Inflammatory macrophage treated with lipopolysaccharide for 1 hour (primary cell): ENCODE measurements around the gene BNIP2.

ENCODE experiments used
- DNase-seq, 2 donors: peaks; one replicate each; pipeline ENCODE4 v3.0.0-alpha.2; 2020 to 2022

The BNIP2 gene

GRCh38 chr15:59618406-59618805, 70.7 kb downstream of the BNIP2 start:
- peak; percentile 55 to 59 for DNase-seq

DNA sequence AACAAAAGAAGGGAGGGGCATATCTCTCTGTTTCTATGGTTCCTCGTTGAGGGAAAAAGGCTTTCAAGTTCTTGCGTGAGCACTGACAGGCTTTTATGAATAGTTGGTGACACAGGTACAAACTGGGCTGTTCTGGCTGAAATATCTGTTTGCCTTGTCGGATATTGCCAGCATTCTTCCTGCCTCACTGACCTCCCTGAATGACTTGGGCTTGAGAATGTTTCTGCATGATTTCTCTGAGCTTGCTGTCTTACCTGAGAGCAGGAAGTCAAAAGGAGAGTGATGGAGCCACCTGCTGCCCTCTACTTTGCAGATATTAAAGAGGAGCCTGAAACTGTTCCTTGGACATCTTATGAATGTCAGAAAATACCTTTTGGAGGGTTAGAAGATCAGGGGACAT, 72.7 kb downstream of the BNIP2 start:
- no peak for DNase-seq

DNA sequence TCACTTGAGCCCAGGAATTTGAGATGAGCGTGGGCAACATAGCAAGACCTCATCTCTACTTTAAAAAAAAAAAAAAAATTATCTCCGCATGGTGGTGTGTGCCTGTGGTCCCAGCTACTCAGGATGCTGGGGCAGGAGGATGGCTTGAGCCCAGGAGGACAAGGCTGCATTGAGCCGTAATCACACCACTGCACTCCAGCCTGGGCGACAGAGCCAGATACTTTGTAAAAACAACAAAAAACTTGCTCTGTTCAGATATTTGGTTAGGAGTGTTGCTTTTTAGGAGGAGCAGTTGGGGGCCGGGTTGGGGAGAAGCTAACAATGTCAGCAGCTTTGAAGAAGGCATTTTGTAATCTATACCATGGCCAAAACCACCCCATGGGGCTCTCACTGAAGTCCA, 73.5 kb downstream of the BNIP2 start:
- DNase-seq, result no peak

DNA sequence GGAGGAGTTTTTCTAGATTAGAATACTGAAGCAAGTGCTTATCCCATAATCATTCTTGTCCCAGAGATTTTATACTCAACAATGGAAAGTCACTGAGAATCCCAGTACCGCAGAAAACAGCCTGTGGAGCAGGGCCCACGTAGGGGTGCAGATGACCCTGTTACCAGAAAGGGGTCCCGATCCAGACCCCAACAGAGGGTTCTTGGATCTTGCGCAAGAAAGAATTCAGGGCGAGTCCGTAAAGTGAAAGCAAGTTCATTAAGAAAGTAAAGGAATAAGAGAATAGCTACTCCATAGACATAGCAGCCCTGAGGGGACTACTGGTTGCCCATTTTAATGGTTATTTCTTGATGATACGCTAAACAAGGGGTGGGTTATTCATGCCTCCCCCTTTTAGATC, 75.0 kb downstream of the BNIP2 start:
- DNase-seq, result no peak

DNA sequence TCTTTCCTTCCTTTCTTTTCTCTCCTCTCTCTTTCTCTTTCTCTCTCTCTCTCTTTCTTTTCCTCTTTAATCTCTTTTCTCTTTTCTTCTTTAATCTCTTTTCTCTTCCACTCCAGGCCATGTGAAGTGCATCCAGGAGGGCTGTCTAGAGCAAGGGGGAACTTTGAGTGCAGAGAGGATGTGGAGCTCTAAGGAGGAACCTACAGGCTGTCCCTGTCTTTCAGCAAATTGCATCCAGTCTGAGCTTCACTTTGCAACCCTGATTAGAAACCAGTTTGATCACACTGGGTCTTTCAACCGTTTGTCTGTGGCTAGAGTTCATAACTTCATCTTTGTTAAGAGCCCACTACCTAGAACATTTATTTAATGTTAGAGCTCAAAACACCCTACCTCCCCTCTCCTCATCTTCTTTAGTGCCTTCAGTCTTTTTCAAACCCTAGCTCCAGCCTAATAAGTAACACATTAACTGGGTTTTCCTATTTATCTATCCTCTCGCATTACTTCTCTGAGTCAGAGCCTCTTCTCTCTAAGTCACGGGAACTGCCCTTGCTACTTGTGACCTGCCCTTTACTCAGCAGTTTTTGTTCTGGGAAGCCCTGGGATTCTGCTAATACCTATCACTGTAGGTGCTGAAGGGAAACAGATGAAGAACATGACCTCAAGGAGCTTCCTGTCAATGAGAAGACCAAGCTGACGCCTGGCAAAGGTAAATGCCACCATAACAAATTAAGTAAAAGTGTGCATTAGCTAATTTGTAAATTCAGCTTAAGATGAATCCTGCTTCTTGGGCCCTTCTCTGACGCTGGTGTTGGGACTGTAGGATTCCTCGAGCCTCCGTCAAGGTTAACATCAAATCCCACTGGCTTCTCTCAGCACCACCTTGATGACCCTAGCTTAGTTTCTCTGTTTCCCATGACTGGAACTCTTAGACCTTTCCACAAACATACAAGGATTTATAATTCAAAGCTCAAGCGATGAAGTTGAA, 77.6 kb downstream of the BNIP2 start, which contains the start of gene GCNT3:
Gene GCNT3, plus strand, starts transcription at position 508 of the 985 bp plus-strand sequence. CDS start 6,456 bp downstream, outside the sequence.
- peak; percentile 8 to 17 for DNase-seq

DNA sequence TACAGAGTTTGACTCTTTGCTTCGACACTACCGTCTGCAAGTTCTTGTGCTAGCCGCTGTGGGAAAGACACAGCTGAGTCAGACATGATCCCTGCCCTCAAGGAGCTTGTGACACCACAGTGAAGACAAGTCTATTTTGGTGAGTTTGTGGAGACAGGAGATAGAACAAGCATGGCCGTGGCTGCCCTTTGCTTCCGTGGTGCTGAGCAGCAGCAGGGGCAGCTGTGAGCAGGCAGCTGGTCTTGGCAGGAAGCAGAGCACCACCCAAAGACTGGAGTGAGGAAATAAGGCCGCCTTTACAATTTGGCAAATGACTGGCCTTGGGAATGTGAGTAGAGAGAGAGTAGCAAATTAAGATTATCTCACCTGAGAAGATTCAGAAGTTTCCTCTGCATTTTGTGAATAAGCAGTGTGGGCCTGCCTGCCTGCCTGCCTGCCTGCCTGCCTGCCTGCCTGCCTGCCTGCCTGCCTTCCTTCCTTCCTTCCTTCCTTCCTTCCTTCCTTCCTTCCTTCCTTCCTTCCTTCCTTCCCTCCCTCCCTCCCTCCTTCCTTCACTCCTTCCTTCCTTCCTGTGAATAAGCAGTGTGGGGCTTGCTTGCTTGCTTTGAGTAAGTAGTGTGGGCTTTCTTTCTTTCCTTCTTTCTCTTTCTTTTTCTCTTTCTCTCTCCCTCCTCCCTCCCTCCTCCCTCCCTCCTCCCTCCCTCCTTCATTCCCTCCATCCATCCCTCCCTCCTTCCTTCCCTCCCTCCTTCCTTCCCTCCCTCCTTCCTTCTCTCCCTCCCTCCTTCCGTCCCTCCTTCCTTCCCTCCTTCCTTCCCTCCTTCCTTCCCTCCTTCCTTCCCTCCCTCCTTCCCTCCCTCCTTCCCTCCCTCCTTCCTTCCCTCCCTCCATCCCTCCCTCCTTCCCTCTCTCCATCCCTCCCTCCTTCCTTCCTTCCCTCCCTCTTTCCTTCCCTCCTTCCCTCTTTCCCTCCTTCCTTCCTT, 79.1 kb downstream of the BNIP2 start:
- no peak for DNase-seq
